HepG2 (cell line): ENCODE data around the gene MRFAP1. TPM values are rescaled to one million over a fixed set of nuclear protein-coding genes. Genes with fewer than 3 reads are reported as not detected.

ENCODE experiments used
- BRD4 ChIP-seq: sonication (generic); formaldehyde crosslinking; IDR thresholded peaks from 2 replicates; pipeline ENCODE4 v1.4.0; 2020; ENCODE audit warnings: missing genetic modification reagents
- ERF ChIP-seq: IDR thresholded peaks from 2 replicates; pipeline ENCODE4 v1.6.1; 2018; ENCODE audit warnings: missing biosample characterization, missing genetic modification reagents
- ETV5 ChIP-seq: IDR thresholded peaks from 2 replicates; pipeline ENCODE4 v1.6.1; 2018; ENCODE audit warnings: missing biosample characterization, missing genetic modification reagents, inconsistent platforms, borderline replicate concordance
- FLYWCH1 ChIP-seq: sonication (generic); formaldehyde crosslinking; IDR thresholded peaks from 2 replicates; pipeline ENCODE4 v1.8.1; 2023; ENCODE audit warnings: mild to moderate bottlenecking, missing genetic modification reagents
- JDP2 ChIP-seq: sonication (generic); formaldehyde crosslinking; IDR thresholded peaks from 2 replicates; pipeline ENCODE4 v1.8.1; 2022; ENCODE audit warnings: missing genetic modification reagents, borderline replicate concordance
- MLXIP ChIP-seq: sonication (generic); formaldehyde crosslinking; IDR thresholded peaks from 2 replicates; pipeline ENCODE4 v1.9.0; 2021; ENCODE audit warnings: missing genetic modification reagents, borderline replicate concordance
- MNT ChIP-seq: fragments of 450-650 bp; IDR thresholded peaks from 2 replicates; pipeline ENCODE4 v1.6.1; 2016
- NFE2L2 ChIP-seq: fragments of 150-350 bp; IDR thresholded peaks from 2 replicates; pipeline ENCODE4 v1.6.1; 2014; ENCODE audit warnings: low read length
- SMARCE1 ChIP-seq: fragments of 450-650 bp; IDR thresholded peaks from 2 replicates; pipeline ENCODE4 v1.6.1; 2017; ENCODE audit warnings: borderline replicate concordance
- XBP1 ChIP-seq: sonication (generic); formaldehyde crosslinking; IDR thresholded peaks from 2 replicates; pipeline ENCODE4 v1.5.0; 2020; ENCODE audit warnings: missing genetic modification reagents
- YY1 ChIP-seq: IDR thresholded peaks from 2 replicates; pipeline ENCODE4 v1.6.1; 2011; ENCODE audit warnings: low read length, low read depth, moderate library complexity, mild to moderate bottlenecking; ENCODE audit not compliant: insufficient read depth, insufficient replicate concordance
- ZFP41 ChIP-seq: sonication (generic); formaldehyde crosslinking; IDR thresholded peaks from 2 replicates; pipeline ENCODE4 v1.4.0; 2020; ENCODE audit warnings: mild to moderate bottlenecking, missing genetic modification reagents, borderline replicate concordance
- ZHX2 ChIP-seq, 2 experiments: sonication (generic) in 1 of 2; formaldehyde crosslinking in 1 of 2; IDR thresholded peaks; 2 replicates each; pipeline versions ENCODE4 v1.6.1 to v1.9.0; 2014 to 2022; ENCODE audit warnings: antibody characterized with exemption in 1 of 2, borderline replicate concordance in 1 of 2, inconsistent platforms in 1 of 2, low read depth in 1 of 2, missing genetic modification reagents in 1 of 2
- ZNF687 ChIP-seq: sonication (generic); formaldehyde crosslinking; IDR thresholded peaks from 2 replicates; pipeline ENCODE4 v1.5.1; 2020; ENCODE audit warnings: mild to moderate bottlenecking, missing genetic modification reagents, moderate library complexity
- ZNF891 ChIP-seq: sonication (generic); formaldehyde crosslinking; IDR thresholded peaks from 2 replicates; pipeline ENCODE4 v1.5.0; 2020; ENCODE audit warnings: mild to moderate bottlenecking, missing genetic modification reagents
- polyA plus RNA-seq, 8 experiments: library from polyadenylated mRNA; depleted of rRNA in 3 of 8; stranded (reverse) in 7 of 8; unstranded in 1 of 8; fragments of >200 nt; fragmentation: Illumina TruSeq in 4 of 8; extraction: Trizol in 4 of 8; gene quantifications; 2 replicates each; pipeline versions ENCODE4 v1.2.1 to v1.2.3, GENCODE V29; 2011 to 2016; ENCODE audit warnings: low read depth in 4 of 8, missing spikeins in 1 of 8, mixed read lengths in 1 of 8; ENCODE audit not compliant: insufficient read depth in 1 of 8
- total RNA-seq, 5 experiments: library from RNA; depleted of rRNA; stranded (reverse); fragments of >200 nt; fragmentation: Illumina TruSeq; extraction: Trizol; gene quantifications; 2 replicates each; pipeline ENCODE4 v1.2.3, GENCODE V29; 2016; ENCODE audit warnings: low read depth in 1 of 5

MRFAP1 gene
- total and polyA plus RNA-seq, 2 of the 13 experiments (the other 11 are each of a cell fraction or from before 2014, with no cell fraction given): 112 to 158 TPM

GRCh38 chr4:6601661-6602250, 38.7 kb upstream of the MRFAP1 start (continued):
- TF ChIP-seq BRD4 (CRISPR knock-in tag) (no peak), ZFP41 (CRISPR knock-in tag) (no peak), ZNF891 (no peak), ETV5 (CRISPR knock-in tag) (peak; percentile 39; the same call in 1 of the 2 replicates), ZNF687 (CRISPR knock-in tag) (peak; percentile 67), FLYWCH1 (no peak), XBP1 (no peak), SMARCE1 (no peak), MNT (no peak), YY1 (peak; percentile 13), NFE2L2 (no peak), JDP2 (CRISPR knock-in tag) (no peak), ERF (CRISPR knock-in tag) (no peak), MLXIP (CRISPR knock-in tag) (no peak), ZHX2 (IDR thresholded peaks at IDR 0.05; ENCODE audit: low read depth) (no peak), ZHX2 (CRISPR knock-in tag; IDR thresholded peaks at IDR 0.05; ENCODE audit: borderline replicate concordance) (no peak)
